NB4 (cell line): ENCODE results near the gene PTPN5.

Experiments
- MYC ChIP-seq: IDR thresholded peaks from 2 replicates; pipeline ENCODE4 v1.6.1; 2011; ENCODE audit warnings: low read depth, low read length
- TF ChIP-seq, protein P1 (sequence below): IDR thresholded peaks from one replicate; pipeline ENCODE4 v1.5.1; 2012; ENCODE audit warnings: low read depth, low read length

DNA sequence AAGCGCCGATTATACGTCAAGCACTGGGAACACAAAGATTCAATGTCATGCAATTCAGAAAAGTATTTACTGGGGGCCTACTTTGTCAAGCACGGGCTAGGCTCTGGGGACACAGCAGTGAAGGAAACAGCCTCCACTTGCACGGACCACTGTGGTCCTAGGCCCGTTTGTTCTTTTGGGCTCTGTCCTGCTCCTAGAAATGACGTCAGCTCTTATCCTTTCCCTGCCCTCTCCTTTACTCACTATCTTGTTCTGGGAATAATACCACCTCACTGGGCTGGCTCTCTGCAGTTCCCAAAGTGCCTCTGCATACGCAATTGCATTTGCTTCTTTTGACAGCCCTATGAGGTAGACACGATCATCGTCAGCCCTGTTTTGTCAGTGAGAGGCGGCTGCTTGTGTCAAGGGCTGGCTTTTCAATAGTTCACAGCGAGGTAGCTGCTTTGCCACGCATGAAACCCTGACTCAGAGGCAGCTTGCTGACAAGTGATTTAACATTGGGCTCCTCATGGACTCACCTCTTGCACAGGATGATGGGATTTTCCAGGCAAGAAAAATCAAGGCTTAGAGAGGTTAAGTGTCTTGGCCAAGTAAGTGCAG lies 42.7 kb downstream of the PTPN5 start:
- no peak for TF ChIP-seq MYC
- TF ChIP-seq, protein P1, sequence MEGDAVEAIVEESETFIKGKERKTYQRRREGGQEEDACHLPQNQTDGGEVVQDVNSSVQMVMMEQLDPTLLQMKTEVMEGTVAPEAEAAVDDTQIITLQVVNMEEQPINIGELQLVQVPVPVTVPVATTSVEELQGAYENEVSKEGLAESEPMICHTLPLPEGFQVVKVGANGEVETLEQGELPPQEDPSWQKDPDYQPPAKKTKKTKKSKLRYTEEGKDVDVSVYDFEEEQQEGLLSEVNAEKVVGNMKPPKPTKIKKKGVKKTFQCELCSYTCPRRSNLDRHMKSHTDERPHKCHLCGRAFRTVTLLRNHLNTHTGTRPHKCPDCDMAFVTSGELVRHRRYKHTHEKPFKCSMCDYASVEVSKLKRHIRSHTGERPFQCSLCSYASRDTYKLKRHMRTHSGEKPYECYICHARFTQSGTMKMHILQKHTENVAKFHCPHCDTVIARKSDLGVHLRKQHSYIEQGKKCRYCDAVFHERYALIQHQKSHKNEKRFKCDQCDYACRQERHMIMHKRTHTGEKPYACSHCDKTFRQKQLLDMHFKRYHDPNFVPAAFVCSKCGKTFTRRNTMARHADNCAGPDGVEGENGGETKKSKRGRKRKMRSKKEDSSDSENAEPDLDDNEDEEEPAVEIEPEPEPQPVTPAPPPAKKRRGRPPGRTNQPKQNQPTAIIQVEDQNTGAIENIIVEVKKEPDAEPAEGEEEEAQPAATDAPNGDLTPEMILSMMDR, result no peak
